BJ (cell line): ENCODE results near the gene GTF3C1. TPM values are rescaled to one million over a fixed set of nuclear protein-coding genes. Genes with fewer than 3 reads are reported as not detected.

Experiments used
- CTCF ChIA-PET: fragments of 350-600 bp; formaldehyde crosslinking; extraction: SDS; loops from one replicate; lab custom pipeline; 2021; ENCODE audit warnings: antibody characterized with exemption, inconsistent platforms; lab: Yijun Ruan, JAX
- POLR2A ChIA-PET: fragments of 300-600 bp; sonication (Branson Sonifier 250); formaldehyde crosslinking; extraction: SDS; loops from one replicate; lab custom pipeline; 2021; ENCODE audit warnings: antibody characterized with exemption; lab: Charles Lee
- DNase-seq: peaks from one replicate; pipeline ENCODE4 v3.0.0-alpha.2; 2011; ENCODE audit warnings: low read depth
- H3K27me3 ChIP-seq: 2 replicates; pipeline ENCODE4 v1.6.0; 2011; ENCODE audit warnings: low read length; ENCODE audit not compliant: control insufficient read depth, insufficient read depth
- H3K36me3 ChIP-seq: 2 replicates; pipeline ENCODE4 v1.5.1; 2011; ENCODE audit warnings: low read length; ENCODE audit not compliant: control insufficient read depth, insufficient read depth
- H3K4me3 ChIP-seq: 2 replicates; pipeline ENCODE4 v1.5.1; 2011; ENCODE audit warnings: low read depth, mild to moderate bottlenecking, control low read depth, low read length
- polyA plus RNA-seq: library from polyadenylated mRNA; depleted of rRNA; stranded (reverse); fragments of >200 nt; gene quantifications from 2 replicates; pipeline ENCODE4 v1.2.3, GENCODE V29; 2011
- TF ChIP-seq, protein P1 (sequence below): IDR thresholded peaks from 2 replicates; pipeline ENCODE4 v1.5.1; 2011; ENCODE audit warnings: low read depth, mild to moderate bottlenecking, control low read depth, inconsistent platforms, low read length, moderate library complexity; ENCODE audit not compliant: insufficient read depth

The GTF3C1 gene
- polyA plus RNA-seq, 1 experiment, result 35.8 TPM

DNA sequence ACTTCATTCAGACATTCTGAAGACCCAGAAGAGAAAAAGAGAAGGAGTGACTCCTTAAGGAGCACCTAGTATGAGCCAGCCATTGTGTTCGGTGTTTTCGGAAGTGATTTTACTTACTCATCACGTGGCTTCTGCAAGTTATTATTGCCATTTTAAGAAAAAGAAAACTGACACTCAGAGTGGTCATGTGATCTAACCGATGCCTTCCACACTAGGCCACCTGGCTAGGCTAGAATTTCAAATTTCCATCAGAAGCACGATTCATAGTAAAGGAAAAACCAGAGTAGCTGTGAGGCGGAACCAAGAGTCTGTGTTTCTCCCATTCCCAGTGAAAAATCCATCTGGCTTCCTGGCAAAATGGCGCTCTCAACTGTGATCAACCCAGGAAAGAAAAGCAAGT is 32.0 kb downstream of the GTF3C1 start:
- no peaks in the 10 kb centered on the region for H3K27me3 ChIP-seq
- TF ChIP-seq, protein P1, sequence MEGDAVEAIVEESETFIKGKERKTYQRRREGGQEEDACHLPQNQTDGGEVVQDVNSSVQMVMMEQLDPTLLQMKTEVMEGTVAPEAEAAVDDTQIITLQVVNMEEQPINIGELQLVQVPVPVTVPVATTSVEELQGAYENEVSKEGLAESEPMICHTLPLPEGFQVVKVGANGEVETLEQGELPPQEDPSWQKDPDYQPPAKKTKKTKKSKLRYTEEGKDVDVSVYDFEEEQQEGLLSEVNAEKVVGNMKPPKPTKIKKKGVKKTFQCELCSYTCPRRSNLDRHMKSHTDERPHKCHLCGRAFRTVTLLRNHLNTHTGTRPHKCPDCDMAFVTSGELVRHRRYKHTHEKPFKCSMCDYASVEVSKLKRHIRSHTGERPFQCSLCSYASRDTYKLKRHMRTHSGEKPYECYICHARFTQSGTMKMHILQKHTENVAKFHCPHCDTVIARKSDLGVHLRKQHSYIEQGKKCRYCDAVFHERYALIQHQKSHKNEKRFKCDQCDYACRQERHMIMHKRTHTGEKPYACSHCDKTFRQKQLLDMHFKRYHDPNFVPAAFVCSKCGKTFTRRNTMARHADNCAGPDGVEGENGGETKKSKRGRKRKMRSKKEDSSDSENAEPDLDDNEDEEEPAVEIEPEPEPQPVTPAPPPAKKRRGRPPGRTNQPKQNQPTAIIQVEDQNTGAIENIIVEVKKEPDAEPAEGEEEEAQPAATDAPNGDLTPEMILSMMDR, result no peak
- no peak for DNase-seq
- ChIA-PET POLR2A (no interaction called here), CTCF (interaction anchor here (1.3 to 2.9 kb wide), 3 partner anchors 12 to 18 kb away, joined by 3 to 14 read pairs (median 7); no protein-coding TSS in a partner anchor)
- H3K4me3 ChIP-seq, result no peak overlapping the region
- peaks cover 12% of the 10 kb centered on the region for H3K36me3 ChIP-seq

GRCh38 chr16:27516365-27516764 is 33.3 kb downstream of the GTF3C1 start:
- POLR2A ChIA-PET, result no interaction called here
- CTCF ChIA-PET, result interaction anchor here (1.3 to 2.9 kb wide), 9 partner anchors 9 to 239 kb away, joined by 3 to 14 read pairs (median 4); no protein-coding TSS in a partner anchor
- H3K36me3 ChIP-seq, result peaks cover 16% of the 10 kb centered on the region
- no peak for DNase-seq
- H3K4me3 ChIP-seq, result no peak overlapping the region
- TF ChIP-seq, protein P1, result no peak
- no peaks in the 10 kb centered on the region for H3K27me3 ChIP-seq

DNA sequence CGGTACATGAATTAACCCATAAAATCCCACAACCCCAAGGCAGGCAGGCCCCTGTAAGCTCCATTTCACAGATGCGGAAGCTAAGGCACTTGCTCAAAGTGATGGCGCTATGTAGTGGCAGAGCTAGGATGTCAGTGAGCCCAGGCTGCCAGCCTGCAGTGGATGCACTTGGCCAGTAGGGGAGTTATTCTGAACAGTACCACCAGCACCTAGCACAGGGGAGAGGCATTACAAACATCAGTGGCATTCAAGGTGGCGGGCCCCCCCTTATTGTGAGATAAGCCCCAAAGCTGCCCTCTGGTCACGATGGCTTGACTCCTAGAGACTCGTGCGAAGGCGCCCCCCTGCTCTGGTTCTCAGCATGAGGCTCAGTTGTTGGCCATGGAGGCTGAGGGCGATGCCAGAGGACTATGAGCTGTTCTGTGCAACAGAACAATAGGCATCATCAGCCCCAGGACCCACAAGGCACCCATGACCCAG is 33.8 kb downstream of the GTF3C1 start:
- Histone ChIP-seq H3K27me3 (no peaks in the 10 kb centered on the region), H3K4me3 (no peak overlapping the region), H3K36me3 (peaks cover 17% of the 10 kb centered on the region)
- DNase-seq, result no peak
- TF ChIP-seq, protein P1, result peak; percentile 64
- ChIA-PET CTCF (interaction anchor here (0.7 to 2.9 kb wide), 13 partner anchors 9 to 240 kb away, joined by 3 to 14 read pairs (median 4); no protein-coding TSS in a partner anchor), POLR2A (no interaction called here)

DNA sequence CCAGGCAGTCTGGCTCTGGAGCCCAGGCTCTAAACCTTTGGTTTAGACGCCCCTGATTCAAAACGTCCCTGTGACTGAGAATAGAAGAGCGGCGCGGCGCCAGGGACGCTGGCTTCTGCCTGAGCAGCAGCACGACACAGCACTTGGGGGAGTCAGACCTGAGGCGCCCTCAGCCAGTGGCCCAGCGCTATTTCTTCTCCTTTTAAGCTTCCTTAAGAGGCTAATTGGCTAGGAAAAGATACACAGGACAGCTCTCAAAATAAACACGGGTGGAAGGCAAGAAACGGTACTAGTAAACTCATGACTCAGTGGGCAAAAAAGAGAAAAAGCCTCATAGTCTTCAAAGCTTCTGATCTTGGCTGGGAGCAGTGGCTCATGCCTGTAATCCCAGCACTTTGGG is 34.9 kb downstream of the GTF3C1 start:
- TF ChIP-seq, protein P1, result no peak
- no peaks in the 10 kb centered on the region for H3K27me3 ChIP-seq
- H3K36me3 ChIP-seq, result peaks cover 20% of the 10 kb centered on the region
- no peak for DNase-seq
- no peak overlapping the region for H3K4me3 ChIP-seq
- ChIA-PET CTCF (interaction anchor here (1.0 to 2.9 kb wide), 5 partner anchors 9 to 20 kb away, joined by 3 to 14 read pairs (median 5); no protein-coding TSS in a partner anchor), POLR2A (no interaction called here)

DNA sequence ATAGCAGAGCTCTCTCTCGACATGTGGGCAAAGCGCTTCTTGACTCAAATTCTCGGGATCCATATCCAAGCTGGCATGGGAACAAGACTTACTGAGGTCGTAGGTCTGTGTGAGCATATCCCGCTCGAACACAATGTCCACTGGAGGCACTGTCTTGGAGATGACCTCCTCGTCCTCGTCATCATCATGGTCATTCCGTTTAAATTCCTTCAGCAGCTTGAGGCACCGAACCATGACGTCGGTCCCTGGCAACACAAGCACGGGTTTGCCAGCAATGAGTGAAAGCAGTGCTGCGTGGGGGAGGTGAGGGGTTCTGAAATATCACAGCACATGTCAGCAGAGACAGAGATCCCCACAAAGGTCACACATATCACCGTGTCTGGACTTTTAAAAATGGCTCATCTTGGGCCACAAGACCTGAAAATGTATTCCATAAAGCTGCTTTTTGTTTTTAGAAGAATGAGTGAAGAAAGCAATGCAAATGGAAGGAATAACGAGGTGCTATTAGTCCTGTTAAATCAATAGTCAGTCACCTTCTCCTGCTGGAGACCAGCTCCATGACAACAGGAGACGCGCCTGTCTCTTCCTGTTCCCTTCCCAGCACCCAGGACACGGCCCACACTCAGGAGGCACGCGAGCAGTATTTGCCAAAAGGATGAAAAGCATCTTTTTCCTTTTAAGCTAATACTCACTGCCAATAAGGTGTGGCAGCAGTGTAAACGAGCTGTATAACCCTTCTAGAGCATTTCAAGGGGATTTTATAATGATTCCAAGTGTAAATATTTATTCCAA is 37.9 kb downstream of the GTF3C1 start:
- peaks cover 24% of the 10 kb centered on the region for H3K36me3 ChIP-seq
- H3K27me3 ChIP-seq, result no peaks in the 10 kb centered on the region
- POLR2A ChIA-PET, result no interaction called here
- TF ChIP-seq, protein P1, result no peak
- DNase-seq, result no peak
- H3K4me3 ChIP-seq, result no peak overlapping the region
- CTCF ChIA-PET, result interaction anchor here (0.6 to 2.0 kb wide), 4 partner anchors 9 to 32 kb away, joined by 3 to 5 read pairs (median 4); no protein-coding TSS in a partner anchor
